ENCODE results near the gene NPDC1.

- TF ChIP-seq HOXB13 (CRISPR knock-in tag; IDR thresholded peaks at IDR 0.05; ENCODE audit: low read depth), result no peak
- TF ChIP-seq, protein P1, sequence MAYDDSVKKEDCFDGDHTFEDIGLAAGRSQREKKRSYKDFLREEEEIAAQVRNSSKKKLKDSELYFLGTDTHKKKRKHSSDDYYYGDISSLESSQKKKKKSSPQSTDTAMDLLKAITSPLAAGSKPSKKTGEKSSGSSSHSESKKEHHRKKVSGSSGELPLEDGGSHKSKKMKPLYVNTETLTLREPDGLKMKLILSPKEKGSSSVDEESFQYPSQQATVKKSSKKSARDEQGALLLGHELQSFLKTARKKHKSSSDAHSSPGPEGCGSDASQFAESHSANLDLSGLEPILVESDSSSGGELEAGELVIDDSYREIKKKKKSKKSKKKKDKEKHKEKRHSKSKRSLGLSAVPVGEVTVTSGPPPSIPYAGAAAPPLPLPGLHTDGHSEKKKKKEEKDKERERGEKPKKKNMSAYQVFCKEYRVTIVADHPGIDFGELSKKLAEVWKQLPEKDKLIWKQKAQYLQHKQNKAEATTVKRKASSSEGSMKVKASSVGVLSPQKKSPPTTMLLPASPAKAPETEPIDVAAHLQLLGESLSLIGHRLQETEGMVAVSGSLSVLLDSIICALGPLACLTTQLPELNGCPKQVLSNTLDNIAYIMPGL (CRISPR knock-in tag; IDR thresholded peaks at IDR 0.05; ENCODE audit: borderline replicate concordance), result no peak
- TF ChIP-seq, protein P2, sequence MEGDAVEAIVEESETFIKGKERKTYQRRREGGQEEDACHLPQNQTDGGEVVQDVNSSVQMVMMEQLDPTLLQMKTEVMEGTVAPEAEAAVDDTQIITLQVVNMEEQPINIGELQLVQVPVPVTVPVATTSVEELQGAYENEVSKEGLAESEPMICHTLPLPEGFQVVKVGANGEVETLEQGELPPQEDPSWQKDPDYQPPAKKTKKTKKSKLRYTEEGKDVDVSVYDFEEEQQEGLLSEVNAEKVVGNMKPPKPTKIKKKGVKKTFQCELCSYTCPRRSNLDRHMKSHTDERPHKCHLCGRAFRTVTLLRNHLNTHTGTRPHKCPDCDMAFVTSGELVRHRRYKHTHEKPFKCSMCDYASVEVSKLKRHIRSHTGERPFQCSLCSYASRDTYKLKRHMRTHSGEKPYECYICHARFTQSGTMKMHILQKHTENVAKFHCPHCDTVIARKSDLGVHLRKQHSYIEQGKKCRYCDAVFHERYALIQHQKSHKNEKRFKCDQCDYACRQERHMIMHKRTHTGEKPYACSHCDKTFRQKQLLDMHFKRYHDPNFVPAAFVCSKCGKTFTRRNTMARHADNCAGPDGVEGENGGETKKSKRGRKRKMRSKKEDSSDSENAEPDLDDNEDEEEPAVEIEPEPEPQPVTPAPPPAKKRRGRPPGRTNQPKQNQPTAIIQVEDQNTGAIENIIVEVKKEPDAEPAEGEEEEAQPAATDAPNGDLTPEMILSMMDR (IDR thresholded peaks at IDR 0.05), result no peak
- no peak for TF ChIP-seq ZC3H11A (IDR thresholded peaks at IDR 0.05)
- no peak for TF ChIP-seq EHMT2 (IDR thresholded peaks at IDR 0.05; ENCODE audit: low read depth)
- no peak for TF ChIP-seq ZNF302 (CRISPR knock-in tag; IDR thresholded peaks at IDR 0.05)
- no peak for TF ChIP-seq MAFK (IDR thresholded peaks at IDR 0.05; ENCODE audit: partially characterized antibody)
- no peak for TF ChIP-seq TP53 (CRISPR knock-in tag; IDR thresholded peaks at IDR 0.05)
Measured at GRCh38 chr9:137079401-137079787, 33.4 kb upstream of the NPDC1 start.
